DMS153 treated with DMSO at 0.1 percent for 48 hours (cell line): ENCODE results near the gene AK5.

Experiments used
- DNase-seq: peaks from one replicate; lab custom pipeline; 2025; ENCODE audit not compliant: unreplicated experiment; lab: John Stamatoyannopoulos, UW

AK5 gene

GRCh38 chr1:77348549-77348948 is 66.7 kb downstream of the AK5 start:
- DNase-seq: no peak

DNA sequence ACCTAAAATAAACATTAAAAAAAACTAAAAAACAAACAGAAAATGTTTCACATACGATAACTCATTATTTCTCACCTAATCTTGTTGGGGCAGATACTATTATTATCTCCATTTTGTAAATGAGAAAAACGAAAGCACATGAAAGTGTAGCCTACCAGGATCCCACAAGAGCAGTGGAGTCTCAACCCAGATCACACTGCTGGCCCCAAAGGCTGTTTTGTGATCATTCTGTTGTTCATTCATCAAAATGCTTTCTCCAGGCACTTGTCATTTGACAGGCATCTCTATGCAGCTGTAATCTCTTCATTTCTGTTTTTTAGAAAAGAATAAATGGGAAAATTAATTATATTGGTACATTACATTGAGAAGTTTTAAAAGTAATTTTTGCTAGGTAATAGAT is 67.5 kb downstream of the AK5 start:
- DNase-seq: no peak

DNA sequence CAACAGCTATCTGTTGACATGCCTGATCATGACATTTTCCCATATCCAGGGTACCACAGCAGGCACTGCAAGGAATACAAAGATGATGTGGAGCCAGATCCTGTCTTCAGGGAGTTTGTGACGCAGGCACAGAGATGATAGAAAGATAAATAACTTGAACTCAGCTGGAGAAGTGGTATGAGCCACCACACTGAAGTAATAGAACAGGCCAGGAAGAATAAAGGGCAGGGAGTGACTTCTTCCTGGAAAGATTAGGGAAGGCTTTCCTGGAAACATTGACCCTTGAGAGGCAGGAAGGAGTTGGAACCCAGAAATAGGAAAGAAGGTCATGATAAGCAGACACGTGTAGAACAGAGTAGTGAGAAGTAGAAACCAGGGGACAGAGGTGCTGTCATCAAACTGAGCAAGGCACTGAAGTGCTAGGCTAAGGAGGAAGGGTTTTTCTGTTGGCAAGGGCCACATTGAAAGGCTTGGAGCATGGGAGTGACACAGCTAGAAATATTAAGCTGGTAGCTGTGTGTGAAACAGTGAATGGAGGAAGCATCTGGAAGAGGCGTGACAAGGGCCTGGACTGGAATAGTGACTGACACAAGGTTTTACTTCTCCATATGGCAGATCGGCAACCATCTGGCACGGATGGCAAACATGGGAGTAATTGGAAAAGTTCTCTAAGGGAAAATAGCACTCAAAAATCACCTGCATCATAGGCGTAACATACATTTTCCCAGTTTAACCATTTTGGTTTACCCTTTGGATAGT is 68.4 kb downstream of the AK5 start:
- no peak for DNase-seq

GRCh38 chr1:77354536-77354935 is 72.7 kb downstream of the AK5 start:
- no peak for DNase-seq

GRCh38 chr1:77355010-77355409 is 73.2 kb downstream of the AK5 start:
- no peak for DNase-seq

GRCh38 chr1:77356136-77356535 is 74.3 kb downstream of the AK5 start:
- DNase-seq: no peak

GRCh38 chr1:77360256-77360655 is 78.4 kb downstream of the AK5 start:
- DNase-seq: no peak

GRCh38 chr1:77361621-77362020 is 79.8 kb downstream of the AK5 start:
- DNase-seq: no peak

- no peak for DNase-seq
These were observed 88.3 kb downstream of the AK5 start for GRCh38 chr1:77370161-77370560.

- no peak for DNase-seq
These were observed 88.9 kb downstream of the AK5 start for GRCh38 chr1:77370583-77371306.

- no peak for DNase-seq
These were observed 89.6 kb downstream of the AK5 start for GRCh38 chr1:77371396-77371795.

GRCh38 chr1:77373702-77374101 is 91.9 kb downstream of the AK5 start:
- DNase-seq: no peak

DNA sequence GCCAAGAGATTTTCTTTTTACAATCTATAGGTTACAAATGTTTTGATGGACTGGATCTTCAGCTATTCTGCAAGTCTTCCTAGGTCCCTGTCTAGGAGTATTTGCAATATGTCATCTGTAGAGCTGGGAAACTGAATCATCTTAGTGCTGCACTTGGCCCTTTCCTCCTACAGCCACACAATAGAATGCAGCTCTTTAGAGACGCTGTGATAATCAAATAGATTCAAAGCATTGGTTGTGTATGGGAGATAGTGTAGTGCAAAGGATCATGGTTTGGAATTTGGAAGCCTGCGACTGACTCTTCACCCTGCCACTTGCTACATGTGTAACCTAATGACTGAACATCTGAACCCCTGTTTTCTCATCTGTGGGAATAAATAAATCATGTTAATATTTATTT is 93.7 kb downstream of the AK5 start:
- DNase-seq: no peak

GRCh38 chr1:77375990-77376389 is 94.2 kb downstream of the AK5 start:
- DNase-seq: no peak

DNA sequence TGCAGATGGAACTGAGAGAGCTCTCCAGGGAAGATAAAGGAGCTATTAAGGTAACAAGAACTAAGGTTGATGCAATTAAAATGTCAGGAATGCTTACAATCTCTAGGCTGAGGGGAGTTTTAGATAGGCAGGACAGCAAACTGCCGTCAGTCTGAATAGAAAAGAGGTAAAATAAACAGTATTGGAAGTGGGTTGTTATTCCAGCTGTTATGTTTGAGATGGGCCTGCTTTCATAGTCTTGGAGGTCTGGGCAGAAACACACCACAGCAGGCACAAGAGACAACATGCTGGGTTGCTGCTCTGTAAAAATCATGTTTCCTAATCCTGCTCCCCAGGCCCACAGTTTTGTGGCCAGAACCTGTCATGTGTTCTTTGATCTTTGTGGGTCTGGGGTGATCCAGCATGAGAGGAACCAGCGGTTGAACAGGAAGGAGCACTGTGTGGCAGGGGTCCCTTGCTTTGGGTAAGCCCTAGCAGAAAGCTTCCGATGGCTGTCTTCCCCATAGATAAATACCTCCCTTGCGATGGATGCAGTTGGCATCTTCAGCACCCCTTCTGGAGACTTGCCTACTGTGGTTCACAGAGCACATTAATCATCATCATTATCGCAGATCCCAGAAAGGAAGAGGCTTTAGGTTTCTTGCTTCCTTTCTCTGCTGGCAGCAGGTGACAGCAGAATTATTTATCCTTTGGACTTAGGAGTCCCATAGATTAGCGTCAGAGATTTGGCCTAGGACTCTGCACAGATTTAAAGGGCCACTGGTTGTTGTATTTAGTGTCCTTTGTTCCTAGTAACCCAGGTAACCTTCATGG is 97.1 kb downstream of the AK5 start:
- no peak for DNase-seq

DNA sequence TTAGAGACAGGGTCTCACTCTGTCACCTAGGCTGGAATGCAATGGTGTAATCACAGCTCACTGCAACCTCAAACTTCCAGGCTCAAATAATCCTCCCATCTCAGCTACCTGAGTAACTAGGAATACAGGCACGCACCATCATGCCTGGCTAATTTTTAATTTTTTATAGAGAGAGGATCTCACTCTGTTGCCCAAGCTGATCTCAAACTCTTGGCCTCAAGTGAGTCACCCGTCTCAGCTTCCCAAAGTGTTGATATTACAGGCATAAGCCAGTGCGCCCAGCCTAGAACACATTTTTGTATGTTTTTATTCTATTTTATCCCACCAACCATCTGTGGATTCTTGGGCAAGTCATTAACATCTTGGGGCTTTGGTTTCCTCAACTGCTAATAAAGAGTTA is 100.5 kb downstream of the AK5 start:
- no peak for DNase-seq

GRCh38 chr1:77383236-77383635 is 101.4 kb downstream of the AK5 start:
- no peak for DNase-seq

GRCh38 chr1:77385551-77385950 is 103.7 kb downstream of the AK5 start:
- DNase-seq: no peak

DNA sequence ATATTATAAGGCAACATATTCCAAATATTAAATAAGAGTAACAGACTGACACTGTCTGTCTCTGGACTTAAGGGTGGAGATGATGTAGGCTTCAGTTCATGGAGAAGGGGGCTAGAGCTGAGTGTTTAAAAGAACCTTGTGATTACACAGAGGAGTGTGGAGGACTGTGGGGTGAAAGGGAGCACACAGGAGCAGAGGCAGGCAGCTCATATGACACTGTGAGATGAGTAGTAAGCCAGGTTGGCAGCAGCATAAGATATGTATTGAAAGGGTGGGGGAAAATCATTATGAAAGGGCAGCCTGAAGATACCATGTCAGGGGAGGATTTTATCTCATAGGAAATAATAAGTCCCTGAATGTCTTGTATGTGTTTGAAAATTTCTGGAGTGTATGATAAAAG is 104.5 kb downstream of the AK5 start:
- DNase-seq: no peak

GRCh38 chr1:77387553-77387952 is 105.7 kb downstream of the AK5 start:
- no peak for DNase-seq

DNA sequence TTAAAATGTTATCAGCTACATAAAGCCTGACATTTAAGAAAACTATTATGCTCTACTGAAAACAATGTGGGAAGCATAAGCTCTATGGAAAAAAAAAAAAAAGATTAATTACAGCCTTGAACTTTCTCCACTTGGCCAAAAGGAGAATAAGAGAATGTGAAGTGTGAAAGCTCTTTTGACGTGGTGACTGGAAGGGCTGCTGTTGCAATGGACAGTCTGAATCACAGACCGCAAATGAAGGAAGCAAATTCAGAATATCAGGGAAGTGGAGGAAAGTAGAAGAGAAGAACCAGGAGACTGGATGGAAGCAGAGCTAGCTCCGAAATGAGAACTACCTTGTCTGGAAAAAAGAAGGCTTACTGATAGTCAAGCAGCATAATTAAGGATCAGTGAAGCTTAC is 106.8 kb downstream of the AK5 start:
- DNase-seq: no peak

DNA sequence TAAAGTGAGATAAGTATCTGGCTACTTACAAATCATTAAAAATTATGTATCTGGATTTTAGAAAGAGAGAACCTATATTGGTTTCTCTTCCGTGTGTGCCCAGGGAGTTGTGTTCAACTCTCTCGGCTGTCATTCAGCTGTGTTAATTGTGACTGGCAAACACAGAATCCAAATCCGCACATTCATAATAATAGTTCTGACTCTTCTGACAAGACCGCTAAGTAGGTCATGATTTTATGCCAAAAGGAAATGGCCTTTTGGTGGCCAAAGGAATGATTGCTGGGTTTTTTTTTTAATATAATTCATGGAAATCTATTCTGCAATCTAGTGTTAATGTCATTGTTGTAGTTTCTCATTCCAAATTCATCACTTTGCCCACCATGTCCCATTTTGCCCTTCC is 110.7 kb downstream of the AK5 start:
- no peak for DNase-seq
